ENCODE measurements around the gene KCNJ11.

KCNJ11 gene

DNA sequence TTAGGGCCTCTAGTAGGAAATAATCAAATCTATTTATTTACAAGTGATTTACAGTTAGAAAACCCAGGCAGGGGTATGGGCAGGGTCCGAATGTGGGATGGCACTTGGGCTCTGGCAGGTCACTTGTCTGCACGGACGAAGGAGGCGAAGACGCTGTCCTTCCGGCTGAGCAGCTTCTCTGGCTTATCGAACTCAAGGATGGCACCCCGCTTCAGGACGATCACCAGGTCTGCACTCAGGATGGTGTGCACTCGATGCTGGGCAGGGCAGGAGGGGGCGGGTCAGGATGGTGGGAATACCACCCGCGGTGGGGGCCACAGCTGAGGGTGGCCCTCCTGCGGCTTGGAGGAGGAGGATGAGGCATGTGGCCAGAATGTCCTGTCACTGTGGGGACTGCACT is 4.4 kb upstream of the KCNJ11 start:
- no peak for DNase-seq (ENCODE audit: extremely low read depth in 1 of 2, low read depth in 1 of 2)

DNA sequence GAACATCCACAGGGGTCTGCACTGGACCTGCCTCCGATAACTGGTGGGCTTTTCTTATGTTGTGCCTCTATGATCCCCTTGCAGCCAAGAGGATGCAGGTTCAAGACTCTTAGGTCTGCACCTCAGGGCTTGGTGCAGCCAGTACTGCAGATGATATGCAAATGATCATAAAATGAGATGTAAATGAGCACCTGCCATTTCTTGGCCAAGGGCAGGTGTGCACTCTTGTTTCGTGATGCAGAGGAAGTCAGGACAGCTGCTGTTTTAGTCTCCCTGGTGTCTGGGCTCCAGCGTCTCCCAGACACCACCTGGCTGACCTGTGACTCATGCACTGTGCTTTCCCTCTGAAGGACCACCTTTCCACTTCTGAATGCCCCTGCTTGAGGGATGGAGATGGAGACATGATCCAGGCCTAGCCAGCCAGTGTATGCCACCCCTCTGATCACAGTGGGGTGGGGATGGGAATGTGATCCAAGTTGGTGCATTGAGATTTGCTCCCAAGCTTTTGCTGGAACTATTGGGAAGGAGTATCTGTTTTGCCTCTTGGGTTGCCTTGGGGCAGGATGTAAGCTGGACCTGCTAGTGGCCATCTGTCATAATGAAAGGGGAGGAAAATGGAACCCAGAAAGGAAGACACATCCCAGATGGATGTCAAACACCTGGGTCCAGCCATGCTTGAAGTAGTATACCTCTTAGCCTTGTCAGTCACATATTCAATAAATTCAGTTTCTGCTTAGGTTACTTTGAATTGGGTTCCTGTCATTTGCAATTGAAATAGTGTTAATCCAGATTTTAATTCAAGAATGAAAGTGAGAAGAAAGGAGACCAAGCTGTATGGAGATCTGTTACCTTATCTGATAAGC is 3.3 kb upstream of the KCNJ11 start:
- no peak for DNase-seq (ENCODE audit: extremely low read depth in 1 of 2, low read depth in 1 of 2)

DNA sequence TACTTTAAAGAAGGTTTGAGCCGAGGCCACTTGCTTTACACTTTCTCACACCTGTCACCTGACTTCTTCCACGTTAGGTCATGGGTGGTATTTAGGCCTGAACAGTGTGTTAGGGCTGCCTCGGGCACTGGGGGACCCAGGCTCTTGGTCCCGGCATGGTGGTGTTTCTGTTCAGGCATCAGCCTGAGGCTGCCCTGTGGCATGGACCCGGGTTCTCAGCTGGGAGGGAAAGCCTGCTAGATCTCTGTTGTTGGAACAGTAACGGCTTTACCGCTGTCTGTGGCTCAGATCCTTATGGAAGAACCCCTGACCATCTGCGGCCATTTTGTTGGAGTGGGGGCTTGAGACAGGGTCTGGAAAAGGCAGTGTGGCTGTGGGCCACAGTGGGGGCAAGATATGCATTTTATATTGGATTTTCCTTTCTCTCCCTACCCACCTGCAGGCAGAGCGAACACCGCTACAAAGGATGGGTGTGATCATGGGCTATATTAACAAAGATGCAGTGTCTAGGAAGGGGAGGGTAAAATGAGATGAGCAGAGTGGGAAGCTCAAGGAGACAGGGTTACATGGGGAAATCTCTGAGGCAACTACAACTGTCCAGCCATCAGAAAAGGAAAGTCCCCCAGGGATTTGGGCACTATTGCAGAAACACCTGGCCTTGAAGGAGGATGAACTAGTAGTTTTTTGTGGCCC is 1.6 kb upstream of the KCNJ11 start:
- no peak for DNase-seq (ENCODE audit: extremely low read depth in 1 of 2, low read depth in 1 of 2)

- peak; percentile 44 to 79 for DNase-seq (ENCODE audit: extremely low read depth in 1 of 2, low read depth in 1 of 2)
Measured at GRCh38 chr11:17389211-17389956, 925 bp upstream of the KCNJ11 start.

DNA sequence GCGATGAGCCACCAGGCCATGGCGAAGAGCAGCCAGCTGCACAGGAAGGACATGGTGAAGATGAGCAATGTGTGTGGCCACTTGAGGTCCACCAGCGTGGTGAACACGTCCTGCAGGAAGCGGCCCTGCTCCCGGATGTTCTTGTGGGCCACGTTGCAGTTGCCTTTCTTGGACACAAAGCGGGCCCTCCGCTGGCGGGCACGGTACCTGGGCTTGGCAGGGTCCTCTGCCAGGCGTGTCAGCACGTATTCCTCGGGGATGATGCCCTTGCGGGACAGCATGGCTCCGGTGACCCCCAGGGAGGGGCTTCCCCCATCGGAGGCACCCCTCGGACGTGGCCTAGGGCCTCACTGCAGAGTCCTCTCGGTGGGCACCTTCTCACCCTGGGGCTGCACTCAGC is 648 bp downstream of the KCNJ11 start:
- DNase-seq (ENCODE audit: extremely low read depth in 1 of 2, low read depth in 1 of 2) = no peak

DNA sequence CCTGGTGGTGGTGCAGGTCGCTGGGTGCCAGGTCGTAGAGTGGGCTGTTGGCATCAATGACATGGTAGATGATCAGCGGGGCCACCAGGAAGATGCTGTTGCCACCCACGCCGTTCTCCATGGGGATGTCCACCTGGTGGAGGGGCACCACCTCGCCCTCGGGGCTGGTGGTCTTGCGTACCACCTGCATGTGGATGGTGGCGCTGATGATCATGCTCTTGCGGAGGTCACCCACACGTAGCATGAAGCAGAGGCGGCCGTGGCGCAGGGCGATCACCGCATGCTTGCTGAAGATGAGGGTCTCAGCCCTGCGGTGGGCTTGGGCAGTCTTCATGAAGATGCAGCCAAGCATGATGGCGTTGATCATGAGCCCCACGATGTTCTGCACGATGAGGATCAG is 1.2 kb downstream of the KCNJ11 start:
- DNase-seq (ENCODE audit: extremely low read depth in 1 of 2, low read depth in 1 of 2) = no peak

GRCh38 chr11:17386331-17387084 is 2.0 kb downstream of the KCNJ11 start:
- no peak for DNase-seq (ENCODE audit: extremely low read depth in 1 of 2, low read depth in 1 of 2)

- DNase-seq (ENCODE audit: extremely low read depth in 1 of 2, low read depth in 1 of 2) = no peak
Measured at GRCh38 chr11:17385926-17386325, 2.5 kb downstream of the KCNJ11 start.

DNA sequence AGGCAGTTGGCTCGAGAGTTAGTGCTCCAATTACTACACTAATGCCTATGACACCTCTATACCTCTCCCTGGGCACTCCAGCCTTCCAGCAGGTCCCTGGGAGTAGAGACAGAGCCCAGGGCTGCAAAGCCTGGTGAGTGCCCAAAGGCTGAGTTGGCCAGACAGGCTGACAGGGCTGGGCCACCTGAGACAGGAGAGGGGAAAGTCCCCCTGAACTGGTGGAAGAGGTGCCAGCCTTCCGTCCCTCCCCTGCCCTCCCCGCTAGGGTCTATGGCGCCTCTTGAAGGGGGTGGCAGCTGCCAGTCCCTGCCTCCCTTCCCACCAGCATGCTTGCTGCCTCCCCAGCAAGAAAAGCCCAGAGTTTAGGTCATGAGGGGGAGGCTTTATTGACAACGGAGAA is 3.0 kb downstream of the KCNJ11 start:
- DNase-seq (ENCODE audit: extremely low read depth in 1 of 2, low read depth in 1 of 2) = no peak

- peak; percentile 37 to 67 for DNase-seq (ENCODE audit: extremely low read depth in 1 of 2, low read depth in 1 of 2)
Measured at GRCh38 chr11:17384002-17384511, 4.4 kb downstream of the KCNJ11 start.

DNA sequence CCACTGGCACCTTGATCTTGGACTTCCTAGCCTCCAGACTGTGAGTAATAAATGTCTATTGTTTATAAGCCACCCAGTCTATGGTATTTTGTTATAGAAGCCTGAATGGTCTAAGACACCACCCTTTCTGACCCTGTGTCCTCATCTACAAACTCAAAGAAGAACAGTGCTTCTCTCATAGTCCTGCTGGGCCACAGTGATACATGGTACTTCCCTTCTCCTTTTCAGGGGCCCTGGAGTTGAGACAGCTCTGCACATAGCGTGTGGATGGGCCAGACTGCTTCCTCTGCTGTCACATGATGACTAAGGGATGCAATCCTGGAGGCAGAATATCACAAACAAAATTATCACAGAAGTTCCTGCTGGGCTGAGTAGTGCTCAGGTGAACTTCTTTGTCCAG is 5.0 kb downstream of the KCNJ11 start:
- DNase-seq (ENCODE audit: extremely low read depth in 1 of 2, low read depth in 1 of 2) = no peak

GRCh38 chr11:17382046-17382728 is 6.3 kb downstream of the KCNJ11 start:
- DNase-seq (ENCODE audit: extremely low read depth in 1 of 2, low read depth in 1 of 2) = no peak

DNA sequence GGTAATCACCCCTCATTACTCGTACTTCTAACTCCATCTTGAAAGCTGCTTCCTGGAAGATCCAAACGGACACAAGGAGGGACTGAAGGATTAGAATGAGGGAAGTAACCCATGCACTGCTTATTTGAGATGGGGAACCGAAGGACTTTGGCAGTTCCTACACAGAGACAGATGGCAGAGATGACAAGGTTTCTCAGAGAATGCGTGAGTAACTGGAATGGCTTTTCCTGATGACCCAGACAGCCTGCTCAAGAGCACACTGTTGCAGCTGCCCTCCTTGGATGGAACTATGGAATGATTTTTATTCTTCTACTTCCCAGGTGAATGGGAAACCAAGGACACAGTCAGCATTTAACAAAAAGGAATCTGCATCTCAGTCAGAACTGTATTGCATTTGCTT is 7.3 kb downstream of the KCNJ11 start:
- DNase-seq (ENCODE audit: extremely low read depth in 1 of 2, low read depth in 1 of 2) = no peak

GRCh38 chr11:17379383-17380180 is 8.9 kb downstream of the KCNJ11 start:
- no peak for DNase-seq (ENCODE audit: extremely low read depth in 1 of 2, low read depth in 1 of 2)

- DNase-seq (ENCODE audit: extremely low read depth in 1 of 2, low read depth in 1 of 2) = no peak
Measured at GRCh38 chr11:17378655-17379054, 9.8 kb downstream of the KCNJ11 start.

GRCh38 chr11:17376493-17376892 is 12.0 kb downstream of the KCNJ11 start:
- DNase-seq (ENCODE audit: extremely low read depth in 1 of 2, low read depth in 1 of 2) = no peak

- no peak for DNase-seq (ENCODE audit: extremely low read depth in 1 of 2, low read depth in 1 of 2)
Measured at GRCh38 chr11:17375547-17375946, 12.9 kb downstream of the KCNJ11 start.

DNA sequence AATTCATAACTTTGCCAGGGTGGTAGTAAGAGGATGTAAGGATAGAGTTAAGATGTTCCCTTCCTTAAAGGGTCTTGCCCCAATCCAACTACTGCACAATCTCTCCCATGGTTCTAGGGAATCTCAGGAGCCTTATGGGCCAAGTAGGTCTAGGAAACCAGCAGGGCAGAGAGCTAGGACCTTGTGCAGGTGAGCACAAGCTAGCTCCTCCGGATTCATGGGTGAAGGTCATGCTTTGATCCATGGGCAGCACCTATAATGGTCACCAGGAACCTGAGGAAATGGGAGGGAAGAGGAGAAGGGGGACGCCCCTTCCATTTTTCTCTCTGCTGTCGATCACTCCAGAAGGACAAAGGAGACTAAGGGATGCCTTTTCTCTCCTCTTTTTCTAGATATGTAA is 16.8 kb downstream of the KCNJ11 start:
- no peak for DNase-seq (ENCODE audit: extremely low read depth in 1 of 2, low read depth in 1 of 2)

GRCh38 chr11:17369684-17370243 is 18.7 kb downstream of the KCNJ11 start:
- DNase-seq (ENCODE audit: extremely low read depth in 1 of 2, low read depth in 1 of 2) = no peak

All from activated CD8-positive, alpha-beta memory T cell treated with anti-CD3 and anti-CD28 coated beads for 1 hour (primary cell).